ENCODE results near the gene NRCAM.

Gene NRCAM

GRCh38 chr7:108290459-108291151 lies 165.6 kb downstream of the NRCAM start:
- Histone ChIP-seq H3K4me2 (ENCODE audit: low read length) (no peak overlapping the region), H3K79me1 (ENCODE audit: low read length) (no peaks in the 10 kb centered on the region), H3K79me2 (ENCODE audit: control insufficient read depth, insufficient read depth, low read length) (no peaks in the 10 kb centered on the region), H2BK120ac (ENCODE audit: low read depth, low read length) (no peak overlapping the region), H3K27me3 (ENCODE audit: insufficient read depth, low read length, poor library complexity) (no peaks in the 10 kb centered on the region), H3K4me3 (ENCODE audit: low read length) (no peak overlapping the region), H4K5ac (ENCODE audit: low read length) (no peak overlapping the region), H3K4ac (ENCODE audit: low read depth, low read length) (no peak overlapping the region), H4K8ac (ENCODE audit: low read depth, low read length) (no peak overlapping the region), H3K27ac (ENCODE audit: low read depth, low read length) (no peak overlapping the region), H2BK5ac (ENCODE audit: low read length) (no peak overlapping the region), H3K36me3 (ENCODE audit: control insufficient read depth, insufficient read depth, low read length) (no peaks in the 10 kb centered on the region), H3K23ac (ENCODE audit: low read length) (no peak overlapping the region), H3K4me1 (ENCODE audit: control insufficient read depth, low read depth, low read length) (no peaks in the 10 kb centered on the region), H2BK15ac (replicated peaks; ENCODE audit: low read depth) (no peak overlapping the region), H3K56ac (ENCODE audit: low read length) (no peak overlapping the region), H3K18ac (ENCODE audit: low read length) (no peak overlapping the region), H2AK5ac (ENCODE audit: low read length) (no peak overlapping the region), H3K9ac (ENCODE audit: low read length) (no peak overlapping the region)
- no CpG with 5 or more reads among the region's 7 CpGs for WGBS (ENCODE audit: extremely low coverage, insufficient coverage, low lambda C conversion rate)
- no peak for DNase-seq

- H3K23ac ChIP-seq (ENCODE audit: low read length), result no peak overlapping the region
- no peaks in the 10 kb centered on the region for H3K4me1 ChIP-seq (ENCODE audit: control insufficient read depth, low read depth, low read length)
- no peaks in the 10 kb centered on the region for H3K79me1 ChIP-seq (ENCODE audit: low read length)
- H2BK120ac ChIP-seq (ENCODE audit: low read depth, low read length), result no peak overlapping the region
- H3K9ac ChIP-seq (ENCODE audit: low read length), result no peak overlapping the region
- no peaks in the 10 kb centered on the region for H3K36me3 ChIP-seq (ENCODE audit: control insufficient read depth, insufficient read depth, low read length)
- H3K18ac ChIP-seq (ENCODE audit: low read length), result no peak overlapping the region
- no peak overlapping the region for H3K4ac ChIP-seq (ENCODE audit: low read depth, low read length)
- no peak overlapping the region for H3K56ac ChIP-seq (ENCODE audit: low read length)
- no peaks in the 10 kb centered on the region for H3K27me3 ChIP-seq (ENCODE audit: insufficient read depth, low read length, poor library complexity)
- no peaks in the 10 kb centered on the region for H3K79me2 ChIP-seq (ENCODE audit: control insufficient read depth, insufficient read depth, low read length)
- no peak overlapping the region for H2BK15ac ChIP-seq (replicated peaks; ENCODE audit: low read depth)
- no peak overlapping the region for H3K4me3 ChIP-seq (ENCODE audit: low read length)
- no peak overlapping the region for H3K27ac ChIP-seq (ENCODE audit: low read depth, low read length)
- DNase-seq, result no peak
- no peak overlapping the region for H3K4me2 ChIP-seq (ENCODE audit: low read length)
- H2BK5ac ChIP-seq (ENCODE audit: low read length), result no peak overlapping the region
- WGBS (ENCODE audit: extremely low coverage, insufficient coverage, low lambda C conversion rate), result no CpG with 5 or more reads among the region's 1 CpG
- H4K5ac ChIP-seq (ENCODE audit: low read length), result no peak overlapping the region
- H4K8ac ChIP-seq (ENCODE audit: low read depth, low read length), result no peak overlapping the region
- no peak overlapping the region for H2AK5ac ChIP-seq (ENCODE audit: low read length)
These were observed 166.4 kb downstream of the NRCAM start for GRCh38 chr7:108289852-108290251.

GRCh38 chr7:108287857-108288256 lies 168.4 kb downstream of the NRCAM start:
- no peak overlapping the region for H3K4me3 ChIP-seq (ENCODE audit: low read length)
- H3K9ac ChIP-seq (ENCODE audit: low read length), result no peak overlapping the region
- H2BK15ac ChIP-seq (replicated peaks; ENCODE audit: low read depth), result no peak overlapping the region
- H3K79me1 ChIP-seq (ENCODE audit: low read length), result no peaks in the 10 kb centered on the region
- no peak overlapping the region for H2BK120ac ChIP-seq (ENCODE audit: low read depth, low read length)
- no peak for DNase-seq
- no peak overlapping the region for H3K4ac ChIP-seq (ENCODE audit: low read depth, low read length)
- H4K5ac ChIP-seq (ENCODE audit: low read length), result no peak overlapping the region
- H2AK5ac ChIP-seq (ENCODE audit: low read length), result no peak overlapping the region
- H3K36me3 ChIP-seq (ENCODE audit: control insufficient read depth, insufficient read depth, low read length), result no peaks in the 10 kb centered on the region
- no peak overlapping the region for H3K56ac ChIP-seq (ENCODE audit: low read length)
- no peak overlapping the region for H3K18ac ChIP-seq (ENCODE audit: low read length)
- H3K4me1 ChIP-seq (ENCODE audit: control insufficient read depth, low read depth, low read length), result no peaks in the 10 kb centered on the region
- no peak overlapping the region for H3K23ac ChIP-seq (ENCODE audit: low read length)
- H2BK5ac ChIP-seq (ENCODE audit: low read length), result no peak overlapping the region
- H3K27ac ChIP-seq (ENCODE audit: low read depth, low read length), result no peak overlapping the region
- H3K4me2 ChIP-seq (ENCODE audit: low read length), result no peak overlapping the region
- no CpG with 5 or more reads among the region's 3 CpGs for whole genome bisulfite sequencing (ENCODE audit: extremely low coverage, insufficient coverage, low lambda C conversion rate)
- H4K8ac ChIP-seq (ENCODE audit: low read depth, low read length), result no peak overlapping the region
- H3K27me3 ChIP-seq (ENCODE audit: insufficient read depth, low read length, poor library complexity), result no peaks in the 10 kb centered on the region
- no peaks in the 10 kb centered on the region for H3K79me2 ChIP-seq (ENCODE audit: control insufficient read depth, insufficient read depth, low read length)

- Histone ChIP-seq H2BK15ac (replicated peaks; ENCODE audit: low read depth) (no peak overlapping the region), H2BK5ac (ENCODE audit: low read length) (no peak overlapping the region), H3K9ac (ENCODE audit: low read length) (no peak overlapping the region), H3K4me3 (ENCODE audit: low read length) (no peak overlapping the region), H3K4me2 (ENCODE audit: low read length) (no peak overlapping the region), H4K8ac (ENCODE audit: low read depth, low read length) (no peak overlapping the region), H3K27ac (ENCODE audit: low read depth, low read length) (no peak overlapping the region), H3K4me1 (ENCODE audit: control insufficient read depth, low read depth, low read length) (no peaks in the 10 kb centered on the region), H3K4ac (ENCODE audit: low read depth, low read length) (no peak overlapping the region), H2BK120ac (ENCODE audit: low read depth, low read length) (no peak overlapping the region), H3K27me3 (ENCODE audit: insufficient read depth, low read length, poor library complexity) (no peaks in the 10 kb centered on the region), H4K5ac (ENCODE audit: low read length) (no peak overlapping the region), H3K18ac (ENCODE audit: low read length) (no peak overlapping the region), H3K23ac (ENCODE audit: low read length) (no peak overlapping the region), H3K36me3 (ENCODE audit: control insufficient read depth, insufficient read depth, low read length) (no peaks in the 10 kb centered on the region), H3K79me2 (ENCODE audit: control insufficient read depth, insufficient read depth, low read length) (no peaks in the 10 kb centered on the region), H2AK5ac (ENCODE audit: low read length) (no peak overlapping the region), H3K79me1 (ENCODE audit: low read length) (no peaks in the 10 kb centered on the region), H3K56ac (ENCODE audit: low read length) (no peak overlapping the region)
- WGBS (ENCODE audit: extremely low coverage, insufficient coverage, low lambda C conversion rate), result 100% methylated on average over 2 of the region's 9 CpGs
- DNase-seq, result no peak
These were observed 169.8 kb downstream of the NRCAM start for GRCh38 chr7:108286290-108286904.

- H4K5ac ChIP-seq (ENCODE audit: low read length), result no peak overlapping the region
- no peak overlapping the region for H3K18ac ChIP-seq (ENCODE audit: low read length)
- no peak overlapping the region for H3K9ac ChIP-seq (ENCODE audit: low read length)
- no peak overlapping the region for H4K8ac ChIP-seq (ENCODE audit: low read depth, low read length)
- no peak overlapping the region for H3K56ac ChIP-seq (ENCODE audit: low read length)
- H3K27ac ChIP-seq (ENCODE audit: low read depth, low read length), result no peak overlapping the region
- no peaks in the 10 kb centered on the region for H3K36me3 ChIP-seq (ENCODE audit: control insufficient read depth, insufficient read depth, low read length)
- no peak overlapping the region for H2AK5ac ChIP-seq (ENCODE audit: low read length)
- no peaks in the 10 kb centered on the region for H3K4me1 ChIP-seq (ENCODE audit: control insufficient read depth, low read depth, low read length)
- no peak overlapping the region for H2BK5ac ChIP-seq (ENCODE audit: low read length)
- no peak overlapping the region for H3K4ac ChIP-seq (ENCODE audit: low read depth, low read length)
- H3K4me3 ChIP-seq (ENCODE audit: low read length), result no peak overlapping the region
- H2BK120ac ChIP-seq (ENCODE audit: low read depth, low read length), result no peak overlapping the region
- H2BK15ac ChIP-seq (replicated peaks; ENCODE audit: low read depth), result no peak overlapping the region
- no peaks in the 10 kb centered on the region for H3K79me1 ChIP-seq (ENCODE audit: low read length)
- no peak for DNase-seq
- no peak overlapping the region for H3K23ac ChIP-seq (ENCODE audit: low read length)
- no peaks in the 10 kb centered on the region for H3K27me3 ChIP-seq (ENCODE audit: insufficient read depth, low read length, poor library complexity)
- no peaks in the 10 kb centered on the region for H3K79me2 ChIP-seq (ENCODE audit: control insufficient read depth, insufficient read depth, low read length)
- H3K4me2 ChIP-seq (ENCODE audit: low read length), result no peak overlapping the region
- WGBS (ENCODE audit: extremely low coverage, insufficient coverage, low lambda C conversion rate), result no CpG with 5 or more reads among the region's 2 CpGs
These were observed 170.5 kb downstream of the NRCAM start for GRCh38 chr7:108285778-108286177.

GRCh38 chr7:108285003-108285368 lies 171.2 kb downstream of the NRCAM start:
- H3K4ac ChIP-seq (ENCODE audit: low read depth, low read length), result no peak overlapping the region

More at GRCh38 chr7:108285003-108285368, 171.2 kb downstream of the NRCAM start:
- Histone ChIP-seq H2BK15ac (replicated peaks; ENCODE audit: low read depth) (no peak overlapping the region), H4K8ac (ENCODE audit: low read depth, low read length) (no peak overlapping the region), H3K36me3 (ENCODE audit: control insufficient read depth, insufficient read depth, low read length) (no peaks in the 10 kb centered on the region), H4K5ac (ENCODE audit: low read length) (no peak overlapping the region), H3K27ac (ENCODE audit: low read depth, low read length) (no peak overlapping the region), H2BK120ac (ENCODE audit: low read depth, low read length) (no peak overlapping the region), H2BK5ac (ENCODE audit: low read length) (no peak overlapping the region), H3K56ac (ENCODE audit: low read length) (no peak overlapping the region), H3K18ac (ENCODE audit: low read length) (no peak overlapping the region), H3K79me2 (ENCODE audit: control insufficient read depth, insufficient read depth, low read length) (no peaks in the 10 kb centered on the region), H3K27me3 (ENCODE audit: insufficient read depth, low read length, poor library complexity) (no peaks in the 10 kb centered on the region), H3K23ac (ENCODE audit: low read length) (no peak overlapping the region), H3K9ac (ENCODE audit: low read length) (no peak overlapping the region), H3K4me3 (ENCODE audit: low read length) (no peak overlapping the region), H3K79me1 (ENCODE audit: low read length) (no peaks in the 10 kb centered on the region), H3K4me2 (ENCODE audit: low read length) (no peak overlapping the region), H3K4me1 (ENCODE audit: control insufficient read depth, low read depth, low read length) (no peaks in the 10 kb centered on the region), H2AK5ac (ENCODE audit: low read length) (no peak overlapping the region)
- no CpG with 5 or more reads among the region's 2 CpGs for WGBS (ENCODE audit: extremely low coverage, insufficient coverage, low lambda C conversion rate)
- DNase-seq, result no peak
